Natural killer cell (primary cell): ENCODE data around the gene SLC44A3. TPM values are rescaled to one million over a fixed set of nuclear protein-coding genes. Genes with fewer than 3 reads are reported as not detected.

Experiments
- ATAC-seq, 3 donors: fragments of 150-1000 bp in 2 of 3; fragments of 200-7000 bp in 1 of 3; cut with Tn5 transposase; 1 replicate in 1 of 3; 2 replicates in 2 of 3; pipeline ENCODE4 v1.10.0; 2021; ENCODE audit warnings: mild to moderate bottlenecking in 2 of 3, moderate library complexity in 2 of 3
- DNase-seq, 2 donors: peaks; one replicate each; pipeline versions ENCODE4 v3.0.0 to v3.0.0-alpha.2; 2013 to 2021; ENCODE audit warnings: mixed read lengths in 1 of 2
- H3K27ac ChIP-seq: one replicate; pipeline ENCODE4 v1.5.1; 2013; ENCODE audit warnings: mild to moderate bottlenecking, low read length
- H3K27me3 ChIP-seq: one replicate; pipeline ENCODE4 v1.6.1; 2013; ENCODE audit warnings: low read length; ENCODE audit not compliant: control insufficient read depth, insufficient read depth
- H3K36me3 ChIP-seq: one replicate; pipeline ENCODE4 v1.6.1; 2013; ENCODE audit warnings: low read length; ENCODE audit not compliant: control insufficient read depth, insufficient read depth
- H3K4me1 ChIP-seq: one replicate; pipeline ENCODE4 v1.6.1; 2013; ENCODE audit warnings: low read length; ENCODE audit not compliant: control insufficient read depth, insufficient read depth
- H3K4me3 ChIP-seq: one replicate; pipeline ENCODE4 v1.5.1; 2013; ENCODE audit warnings: low read length
- H3K9me3 ChIP-seq: one replicate; pipeline ENCODE4 v1.6.1; 2013; ENCODE audit warnings: low read length; ENCODE audit not compliant: control insufficient read depth, insufficient read depth
- H3K27ac Mint-ChIP-seq, 2 donors: one replicate each; pipeline ENCODE4 v1.8.0; 2022; ENCODE audit warnings: mild to moderate bottlenecking in 2 of 2, mixed read lengths in 2 of 2, moderate library complexity in 1 of 2
- H3K27me3 Mint-ChIP-seq, 2 donors: one replicate each; pipeline ENCODE4 v1.8.0; 2022; ENCODE audit warnings: low read depth in 2 of 2, mixed read lengths in 2 of 2
- H3K36me3 Mint-ChIP-seq: one replicate; pipeline ENCODE4 v1.8.0; 2022; ENCODE audit warnings: mixed read lengths
- H3K4me1 Mint-ChIP-seq, 2 donors: one replicate each; pipeline ENCODE4 v1.8.0; 2022; ENCODE audit warnings: mixed read lengths in 2 of 2
- H3K4me3 Mint-ChIP-seq: one replicate; pipeline ENCODE4 v1.8.0; 2022; ENCODE audit warnings: mild to moderate bottlenecking, moderate library complexity, mixed read lengths
- H3K9me3 Mint-ChIP-seq, 2 donors: one replicate each; pipeline ENCODE4 v1.8.0; 2022; ENCODE audit warnings: mixed read lengths in 2 of 2
- WGBS: methylation state at CpG from one replicate; pipeline ENCODE4 v1.1.7; 2013; ENCODE audit warnings: missing lambda C conversion rate; ENCODE audit not compliant: insufficient coverage; 5-methylcytosine and 5-hydroxymethylcytosine counted together
- intact Hi-C: fragments of 100-400 bp; cut with micrococcal nuclease; formaldehyde crosslinking; loops from one replicate; pipeline ENCODE4 v1.14.2; 2022
- total RNA-seq, 4 donors: library from RNA; stranded (reverse); fragments of 120-200 nt in 1 of 4; gene quantifications; one replicate each; pipeline versions ENCODE4 v1.2.3 to v1.2.4, GENCODE V29; 2013 to 2022
- TF ChIP-seq, protein P1 (sequence below): fragments of 200-600 bp; IDR thresholded peaks from one replicate; pipeline ENCODE4 v1.8.0; 2022; ENCODE audit warnings: antibody characterized with exemption

The SLC44A3 gene
- total RNA-seq, 3 donors from 2014 or later (not counting 1 experiment from before 2014, with no cell fraction given), result 0.58 TPM; not detected in 2

DNA sequence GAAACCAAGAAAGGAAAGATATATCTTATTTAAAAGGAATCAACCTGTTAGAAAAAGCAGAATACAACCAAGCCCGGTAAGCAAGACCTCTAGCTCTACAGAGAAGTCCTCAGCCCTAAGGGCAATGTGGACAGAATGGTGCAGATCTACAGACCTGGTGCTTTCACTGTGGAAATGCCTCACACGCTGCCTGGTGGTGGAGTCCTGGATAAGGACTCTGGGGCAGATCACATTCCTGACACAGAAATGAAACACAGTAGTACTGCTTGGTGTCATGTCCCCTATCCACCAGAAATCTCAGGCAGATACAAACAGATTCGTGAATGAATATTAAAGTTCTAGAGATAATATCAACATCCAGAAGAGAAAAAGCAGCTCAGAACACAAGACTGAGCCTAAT is 99.9 kb downstream of the SLC44A3 start:
- intact Hi-C loops, result no loop called here
- Mint-ChIP-seq H3K27me3 (peaks cover 40 to 71% of the 10 kb centered on the region in 2 donors), H3K9me3 (no peaks in the 10 kb centered on the region), H3K36me3 (no peaks in the 10 kb centered on the region), H3K27ac (no peak overlapping the region), H3K4me3 (no peak overlapping the region), H3K4me1 (peaks cover 5 to 6% of the 10 kb centered on the region in 2 donors)
- WGBS, result 86% methylated on average over 3 of the region's 3 CpGs
- no peak overlapping the region for H3K4me3 ChIP-seq
- H3K27ac ChIP-seq, result no peak overlapping the region
- H3K9me3 ChIP-seq, result no peaks in the 10 kb centered on the region
- H3K36me3 ChIP-seq, result no peaks in the 10 kb centered on the region
- DNase-seq (no peak), ATAC-seq (no peak)
- TF ChIP-seq, protein P1, sequence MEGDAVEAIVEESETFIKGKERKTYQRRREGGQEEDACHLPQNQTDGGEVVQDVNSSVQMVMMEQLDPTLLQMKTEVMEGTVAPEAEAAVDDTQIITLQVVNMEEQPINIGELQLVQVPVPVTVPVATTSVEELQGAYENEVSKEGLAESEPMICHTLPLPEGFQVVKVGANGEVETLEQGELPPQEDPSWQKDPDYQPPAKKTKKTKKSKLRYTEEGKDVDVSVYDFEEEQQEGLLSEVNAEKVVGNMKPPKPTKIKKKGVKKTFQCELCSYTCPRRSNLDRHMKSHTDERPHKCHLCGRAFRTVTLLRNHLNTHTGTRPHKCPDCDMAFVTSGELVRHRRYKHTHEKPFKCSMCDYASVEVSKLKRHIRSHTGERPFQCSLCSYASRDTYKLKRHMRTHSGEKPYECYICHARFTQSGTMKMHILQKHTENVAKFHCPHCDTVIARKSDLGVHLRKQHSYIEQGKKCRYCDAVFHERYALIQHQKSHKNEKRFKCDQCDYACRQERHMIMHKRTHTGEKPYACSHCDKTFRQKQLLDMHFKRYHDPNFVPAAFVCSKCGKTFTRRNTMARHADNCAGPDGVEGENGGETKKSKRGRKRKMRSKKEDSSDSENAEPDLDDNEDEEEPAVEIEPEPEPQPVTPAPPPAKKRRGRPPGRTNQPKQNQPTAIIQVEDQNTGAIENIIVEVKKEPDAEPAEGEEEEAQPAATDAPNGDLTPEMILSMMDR, result no peak
- H3K27me3 ChIP-seq, result peaks cover 8% of the 10 kb centered on the region
- H3K4me1 ChIP-seq, result no peaks in the 10 kb centered on the region

- no peak for DNase-seq
- H3K36me3 Mint-ChIP-seq, result no peaks in the 10 kb centered on the region
- Histone ChIP-seq H3K36me3 (no peaks in the 10 kb centered on the region), H3K4me1 (peaks cover 11% of the 10 kb centered on the region), H3K27me3 (peaks cover 14% of the 10 kb centered on the region), H3K27ac (no peak overlapping the region), H3K4me3 (no peak overlapping the region), H3K9me3 (no peaks in the 10 kb centered on the region)
- TF ChIP-seq, protein P1, result no peak
- 60% methylated on average over 1 of the region's 1 CpG for WGBS
- peaks cover 43 to 63% of the 10 kb centered on the region in 2 donors for H3K27me3 Mint-ChIP-seq
- ATAC-seq, result no peak
- H3K4me1 Mint-ChIP-seq, result peaks cover 13 to 15% of the 10 kb centered on the region in 2 donors
- H3K4me3 Mint-ChIP-seq, result no peak overlapping the region
- no peak overlapping the region for H3K27ac Mint-ChIP-seq
- intact Hi-C loops, result no loop called here
- H3K9me3 Mint-ChIP-seq, result no peaks in the 10 kb centered on the region
Measured at GRCh38 chr1:94921977-94922376, 101.8 kb downstream of the SLC44A3 start.

DNA sequence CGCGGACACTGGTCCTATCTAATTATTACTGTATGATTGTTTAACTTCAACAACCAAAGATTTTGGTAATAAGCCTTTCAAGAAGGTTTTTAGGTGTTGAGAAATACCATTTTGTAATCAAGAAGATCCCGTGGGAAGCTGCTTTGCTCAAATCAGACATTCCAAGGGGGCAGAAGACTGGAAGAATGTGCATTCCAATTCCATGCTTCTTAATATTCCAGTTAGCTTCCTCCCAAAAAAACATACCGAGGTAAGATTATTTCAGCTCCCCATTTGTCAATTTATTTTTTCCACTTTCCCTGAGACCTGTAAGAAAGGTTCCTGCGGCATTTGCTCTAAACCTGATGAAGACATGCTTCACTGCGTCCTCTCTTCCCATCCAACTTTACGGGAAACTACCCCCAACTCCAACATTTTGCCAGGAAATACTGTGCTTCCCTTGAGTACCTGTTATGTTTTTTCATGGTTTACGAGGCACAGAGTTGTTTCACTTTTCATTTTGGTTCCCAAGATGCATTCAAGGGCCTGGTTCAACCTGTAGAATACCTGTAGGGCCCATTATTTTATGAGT is 102.7 kb downstream of the SLC44A3 start:
- H3K27ac Mint-ChIP-seq, result no peak overlapping the region
- H3K4me3 Mint-ChIP-seq, result no peak overlapping the region
- no peaks in the 10 kb centered on the region for H3K9me3 ChIP-seq
- H3K27ac ChIP-seq, result no peak overlapping the region
- no peaks in the 10 kb centered on the region for H3K36me3 Mint-ChIP-seq
- no peaks in the 10 kb centered on the region for H3K36me3 ChIP-seq
- no peaks in the 10 kb centered on the region for H3K9me3 Mint-ChIP-seq
- H3K27me3 Mint-ChIP-seq, result peaks cover 46 to 61% of the 10 kb centered on the region in 2 donors
- DNase-seq (no peak), ATAC-seq (no peak)
- TF ChIP-seq, protein P1, result no peak
- H3K4me3 ChIP-seq, result no peak overlapping the region
- peaks cover 14% of the 10 kb centered on the region for H3K27me3 ChIP-seq
- H3K4me1 ChIP-seq, result peaks cover 16% of the 10 kb centered on the region
- peaks cover 20% of the 10 kb centered on the region in 2 donors for H3K4me1 Mint-ChIP-seq
- intact Hi-C loops, result no loop called here
- 76% methylated on average over 6 of the region's 8 CpGs for WGBS

DNA sequence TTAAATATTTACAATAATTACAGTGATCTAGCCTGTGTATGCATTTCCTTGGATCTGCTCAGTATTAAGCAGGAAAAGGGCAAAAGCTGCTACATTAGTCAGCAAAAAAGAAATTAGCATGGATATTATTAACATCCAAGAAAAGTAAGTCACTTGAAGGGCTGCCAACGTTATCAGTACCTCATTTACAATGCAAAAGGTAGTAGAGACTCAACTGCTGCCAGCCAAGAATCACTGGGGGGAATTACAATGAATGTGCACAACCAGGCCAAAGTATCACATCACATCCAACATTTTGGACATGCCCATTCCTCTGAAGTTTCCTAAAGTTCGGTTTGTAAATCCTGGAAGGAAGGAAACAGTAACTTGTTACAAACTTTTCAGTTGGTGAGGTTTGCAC is 104.8 kb downstream of the SLC44A3 start:
- TF ChIP-seq, protein P1, result no peak
- no peaks in the 10 kb centered on the region for H3K9me3 ChIP-seq
- no peak overlapping the region for H3K27ac ChIP-seq
- H3K27me3 Mint-ChIP-seq, result peaks cover 55 to 60% of the 10 kb centered on the region in 2 donors
- peaks cover 16% of the 10 kb centered on the region for H3K4me1 ChIP-seq
- no peaks in the 10 kb centered on the region for H3K36me3 Mint-ChIP-seq
- peaks cover 21 to 23% of the 10 kb centered on the region in 2 donors for H3K4me1 Mint-ChIP-seq
- no peaks in the 10 kb centered on the region for H3K9me3 Mint-ChIP-seq
- H3K27me3 ChIP-seq, result peaks cover 14% of the 10 kb centered on the region
- no peak overlapping the region for H3K27ac Mint-ChIP-seq
- H3K4me3 Mint-ChIP-seq, result peak overlapping the region; percentile 79
- ATAC-seq, result no peak
- 27% methylated on average over 1 of the region's 2 CpGs for WGBS
- no peak for DNase-seq
- no peak overlapping the region for H3K4me3 ChIP-seq
- no peaks in the 10 kb centered on the region for H3K36me3 ChIP-seq
- intact Hi-C loops, result no loop called here
